ENCODE data around the gene AATF. TPM values are rescaled to one million over a fixed set of nuclear protein-coding genes. Genes with fewer than 3 reads are reported as not detected.

AATF gene
- total RNA-seq, 1 donor from 2014 or later, result 54.5 TPM

- Histone ChIP-seq H3K27me3 (ENCODE audit: control insufficient read depth, insufficient read depth, low read length) (peaks cover 2% of the 10 kb centered on the region), H3K36me3 (ENCODE audit: control insufficient read depth, insufficient read depth, low read length) (no peaks in the 10 kb centered on the region), H3K4me3 (ENCODE audit: low read depth, low read length) (no peak overlapping the region)
- TF ChIP-seq CTCF (IDR thresholded peaks at IDR 0.05; ENCODE audit: insufficient read depth, low read length, poor library complexity, severe bottlenecking), result no peak
- DNase-seq (ENCODE audit: low read depth), result no peak
Measured at GRCh38 chr17:36951084-36951789, 2.5 kb downstream of the AATF start.

- Histone ChIP-seq H3K4me3 (ENCODE audit: low read depth, low read length) (no peak overlapping the region), H3K27me3 (ENCODE audit: control insufficient read depth, insufficient read depth, low read length) (no peaks in the 10 kb centered on the region), H3K36me3 (ENCODE audit: control insufficient read depth, insufficient read depth, low read length) (no peaks in the 10 kb centered on the region)
- no peak for DNase-seq (ENCODE audit: low read depth)
- TF ChIP-seq CTCF (IDR thresholded peaks at IDR 0.05; ENCODE audit: insufficient read depth, low read length, poor library complexity, severe bottlenecking), result no peak
Measured at GRCh38 chr17:36971508-36971907, 22.8 kb downstream of the AATF start.

GRCh38 chr17:36972186-36972700 is 23.5 kb downstream of the AATF start:
- no peaks in the 10 kb centered on the region for H3K36me3 ChIP-seq (ENCODE audit: control insufficient read depth, insufficient read depth, low read length)
- TF ChIP-seq CTCF (IDR thresholded peaks at IDR 0.05; ENCODE audit: insufficient read depth, low read length, poor library complexity, severe bottlenecking), result no peak
- no peaks in the 10 kb centered on the region for H3K27me3 ChIP-seq (ENCODE audit: control insufficient read depth, insufficient read depth, low read length)
- no peak overlapping the region for H3K4me3 ChIP-seq (ENCODE audit: low read depth, low read length)
- DNase-seq (ENCODE audit: low read depth), result no peak

GRCh38 chr17:36972905-36973304 is 24.2 kb downstream of the AATF start:
- no peak for DNase-seq (ENCODE audit: low read depth)
- H3K36me3 ChIP-seq (ENCODE audit: control insufficient read depth, insufficient read depth, low read length), result no peaks in the 10 kb centered on the region

GRCh38 chr17:36975922-36976515 is 27.3 kb downstream of the AATF start:
- no peaks in the 10 kb centered on the region for H3K27me3 ChIP-seq (ENCODE audit: control insufficient read depth, insufficient read depth, low read length)
- H3K36me3 ChIP-seq (ENCODE audit: control insufficient read depth, insufficient read depth, low read length), result no peaks in the 10 kb centered on the region
- no peak for DNase-seq (ENCODE audit: low read depth)
- no peak overlapping the region for H3K4me3 ChIP-seq (ENCODE audit: low read depth, low read length)
- TF ChIP-seq CTCF (IDR thresholded peaks at IDR 0.05; ENCODE audit: insufficient read depth, low read length, poor library complexity, severe bottlenecking), result no peak

More at GRCh38 chr17:36972905-36973304, 24.2 kb downstream of the AATF start:
- H3K4me3 ChIP-seq (ENCODE audit: low read depth, low read length), result no peak overlapping the region
- no peaks in the 10 kb centered on the region for H3K27me3 ChIP-seq (ENCODE audit: control insufficient read depth, insufficient read depth, low read length)
- no peak for TF ChIP-seq CTCF (IDR thresholded peaks at IDR 0.05; ENCODE audit: insufficient read depth, low read length, poor library complexity, severe bottlenecking)
